Measurements from ENCODE around the gene UBE2O.

Gene UBE2O

GRCh38 chr17:76452660-76453430, at the start of gene UBE2O:
TSS of gene UBE2O (minus strand) at chr17:76453152. CDS start at chr17:76453141, 11 bp downstream.
- Mint-ChIP-seq H3K27me3 (peaks cover 6% of the 10 kb centered on the region), H3K4me3 (peak within 1 kb of the TSS; percentile 79), H3K4me1 (ENCODE audit: low read depth) (peaks cover 32% of the 10 kb centered on the region), H3K27ac (peak within 1 kb of the TSS; percentile 66), H3K36me3 (ENCODE audit: low read depth) (no peaks in the 10 kb centered on the region), H3K9me3 (no peaks in the 10 kb centered on the region)
- intact Hi-C loops (cut with micrococcal nuclease) = no loop called here

GRCh38 chr17:76501827-76502307, 48.9 kb upstream of the UBE2O start:
- Mint-ChIP-seq H3K27ac (peak overlapping the region; percentile 88), H3K4me1 (ENCODE audit: low read depth) (peaks cover 76% of the 10 kb centered on the region), H3K9me3 (no peaks in the 10 kb centered on the region), H3K4me3 (peak overlapping the region; percentile 87), H3K27me3 (peaks cover 1% of the 10 kb centered on the region), H3K36me3 (ENCODE audit: low read depth) (peaks cover 23% of the 10 kb centered on the region)
- intact Hi-C loops (cut with micrococcal nuclease) = loop anchor here (1.0 kb wide), 1 partner anchor 10 kb away; no protein-coding TSS in a partner anchor

GRCh38 chr17:76501018-76501826, 48.3 kb upstream of the UBE2O start, which contains the start of gene RHBDF2:
TSS of gene RHBDF2 (minus strand) at chr17:76501423. CDS start at chr17:76481524, 19,899 bp downstream.
- Mint-ChIP-seq H3K27me3 (no peaks in the 10 kb centered on the region), H3K36me3 (ENCODE audit: low read depth) (peaks cover 30% of the 10 kb centered on the region), H3K4me3 (peak within 1 kb of the TSS; percentile 87), H3K27ac (peak within 1 kb of the TSS; percentile 88), H3K9me3 (no peaks in the 10 kb centered on the region), H3K4me1 (ENCODE audit: low read depth) (peaks cover 77% of the 10 kb centered on the region)
- intact Hi-C loops (cut with micrococcal nuclease) = loop anchor here (1.0 kb wide), 1 partner anchor 9 kb away; no protein-coding TSS in a partner anchor

- Mint-ChIP-seq H3K4me1 (ENCODE audit: low read depth) (peaks cover 78% of the 10 kb centered on the region), H3K36me3 (ENCODE audit: low read depth) (peaks cover 32% of the 10 kb centered on the region), H3K9me3 (no peaks in the 10 kb centered on the region), H3K4me3 (peak overlapping the region; percentile 87), H3K27me3 (no peaks in the 10 kb centered on the region), H3K27ac (peak overlapping the region; percentile 88)
- intact Hi-C loops (cut with micrococcal nuclease) = loop anchor here (1.0 kb wide), 1 partner anchor 8 kb away; no protein-coding TSS in a partner anchor
Measured at GRCh38 chr17:76500747-76501017, 47.7 kb upstream of the UBE2O start.

GRCh38 chr17:76500074-76500746, 47.3 kb upstream of the UBE2O start:
- Mint-ChIP-seq H3K27me3 (no peaks in the 10 kb centered on the region), H3K27ac (peak overlapping the region; percentile 88), H3K9me3 (no peaks in the 10 kb centered on the region), H3K4me1 (ENCODE audit: low read depth) (peaks cover 83% of the 10 kb centered on the region), H3K4me3 (peak overlapping the region; percentile 87), H3K36me3 (ENCODE audit: low read depth) (peaks cover 32% of the 10 kb centered on the region)
- intact Hi-C loops (cut with micrococcal nuclease) = no loop called here

GRCh38 chr17:76499267-76499667, 46.3 kb upstream of the UBE2O start:
- H3K36me3 Mint-ChIP-seq (ENCODE audit: low read depth) = peaks cover 32% of the 10 kb centered on the region
- H3K4me3 Mint-ChIP-seq = no peak overlapping the region
- peaks cover 90% of the 10 kb centered on the region for H3K4me1 Mint-ChIP-seq (ENCODE audit: low read depth)
- no peaks in the 10 kb centered on the region for H3K27me3 Mint-ChIP-seq
- H3K9me3 Mint-ChIP-seq = no peaks in the 10 kb centered on the region
- peak overlapping the region; percentile 79 for H3K27ac Mint-ChIP-seq
- intact Hi-C loops (cut with micrococcal nuclease) = loop anchor here (10.0 kb wide), 1 partner anchor 114 kb away; the partner anchor contains the start of gene SPHK1

GRCh38 chr17:76498876-76499251, 45.9 kb upstream of the UBE2O start:
- H3K4me1 Mint-ChIP-seq (ENCODE audit: low read depth) = peaks cover 90% of the 10 kb centered on the region
- no peak overlapping the region for H3K4me3 Mint-ChIP-seq
- peak overlapping the region; percentile 79 for H3K27ac Mint-ChIP-seq
- intact Hi-C loops (cut with micrococcal nuclease) = loop anchor here (10.0 kb wide), 1 partner anchor 114 kb away; the partner anchor contains the start of gene SPHK1
- H3K36me3 Mint-ChIP-seq (ENCODE audit: low read depth) = peaks cover 32% of the 10 kb centered on the region
- no peaks in the 10 kb centered on the region for H3K9me3 Mint-ChIP-seq
- no peaks in the 10 kb centered on the region for H3K27me3 Mint-ChIP-seq

GRCh38 chr17:76497979-76498875, 45.3 kb upstream of the UBE2O start:
- Mint-ChIP-seq H3K27ac (peak overlapping the region; percentile 79), H3K9me3 (no peaks in the 10 kb centered on the region), H3K36me3 (ENCODE audit: low read depth) (peaks cover 32% of the 10 kb centered on the region), H3K4me1 (ENCODE audit: low read depth) (peaks cover 96% of the 10 kb centered on the region), H3K4me3 (peak overlapping the region; percentile 25), H3K27me3 (no peaks in the 10 kb centered on the region)
- intact Hi-C loops (cut with micrococcal nuclease) = loop anchor here (10.0 kb wide), 1 partner anchor 113 kb away; the partner anchor contains the start of gene SPHK1

- intact Hi-C loops (cut with micrococcal nuclease) = loop anchor here (10.0 kb wide), 1 partner anchor 113 kb away; the partner anchor contains the start of gene SPHK1
- Mint-ChIP-seq H3K27me3 (no peaks in the 10 kb centered on the region), H3K4me3 (peak overlapping the region; percentile 25), H3K4me1 (ENCODE audit: low read depth) (peaks cover 97% of the 10 kb centered on the region), H3K36me3 (ENCODE audit: low read depth) (peaks cover 32% of the 10 kb centered on the region), H3K27ac (peak overlapping the region; percentile 79), H3K9me3 (no peaks in the 10 kb centered on the region)
Measured at GRCh38 chr17:76497699-76497978, 44.7 kb upstream of the UBE2O start.

GRCh38 chr17:76496464-76496863, 43.5 kb upstream of the UBE2O start:
- no peaks in the 10 kb centered on the region for H3K9me3 Mint-ChIP-seq
- intact Hi-C loops (cut with micrococcal nuclease) = loop anchor here (10.0 kb wide), 1 partner anchor 112 kb away; the partner anchor contains the start of gene SPHK1
- H3K4me1 Mint-ChIP-seq (ENCODE audit: low read depth) = peaks cover 97% of the 10 kb centered on the region
- no peak overlapping the region for H3K4me3 Mint-ChIP-seq
- H3K27me3 Mint-ChIP-seq = no peaks in the 10 kb centered on the region
- H3K36me3 Mint-ChIP-seq (ENCODE audit: low read depth) = peaks cover 32% of the 10 kb centered on the region
- H3K27ac Mint-ChIP-seq = no peak overlapping the region

- Mint-ChIP-seq H3K4me3 (no peak overlapping the region), H3K9me3 (no peaks in the 10 kb centered on the region), H3K27me3 (no peaks in the 10 kb centered on the region), H3K4me1 (ENCODE audit: low read depth) (peaks cover 100% of the 10 kb centered on the region), H3K36me3 (ENCODE audit: low read depth) (peaks cover 31% of the 10 kb centered on the region), H3K27ac (no peak overlapping the region)
- intact Hi-C loops (cut with micrococcal nuclease) = loop anchor here (10.0 kb wide), 1 partner anchor 111 kb away; the partner anchor contains the start of gene SPHK1
Measured at GRCh38 chr17:76495663-76496400, 42.9 kb upstream of the UBE2O start.

- H3K36me3 Mint-ChIP-seq (ENCODE audit: low read depth) = peaks cover 25% of the 10 kb centered on the region
- peak overlapping the region; percentile 53 for H3K4me3 Mint-ChIP-seq
- H3K9me3 Mint-ChIP-seq = no peaks in the 10 kb centered on the region
- H3K27me3 Mint-ChIP-seq = no peaks in the 10 kb centered on the region
- H3K4me1 Mint-ChIP-seq (ENCODE audit: low read depth) = peaks cover 92% of the 10 kb centered on the region
- H3K27ac Mint-ChIP-seq = peak overlapping the region; percentile 91
- intact Hi-C loops (cut with micrococcal nuclease) = loop anchor here (10.0 kb wide), 1 partner anchor 109 kb away; the partner anchor contains the start of gene SPHK1
Measured at GRCh38 chr17:76493505-76494167, 40.7 kb upstream of the UBE2O start.

All from dendritic cell treated with granulocyte-macrophage colony-stimulating factor and Interleukin-4, amounts not matched to agents 40 ng/mL and 50 ng/mL, for 4 days (primary cell).